HEK293T (cell line): Measurements from ENCODE around the gene KPNA1.

ENCODE experiments used
- ARNT ChIP-seq: fragments of 450-650 bp; IDR thresholded peaks from 2 replicates; pipeline ENCODE4 v1.6.1; 2017; ENCODE audit warnings: mild to moderate bottlenecking
- BHLHE40 ChIP-seq: fragments of 450-650 bp; IDR thresholded peaks from 2 replicates; pipeline ENCODE4 v1.6.1; 2016; ENCODE audit warnings: mild to moderate bottlenecking, moderate library complexity, borderline replicate concordance
- ELF4 ChIP-seq: fragments of 450-650 bp; IDR thresholded peaks from 2 replicates; pipeline ENCODE4 v1.6.1; 2017; ENCODE audit warnings: antibody characterized with exemption
- FOXA1 ChIP-seq: fragments of 450-650 bp; IDR thresholded peaks from 2 replicates; pipeline ENCODE4 v1.6.1; 2016; ENCODE audit warnings: mild to moderate bottlenecking
- FOXK2 ChIP-seq: fragments of 450-650 bp; IDR thresholded peaks from 2 replicates; pipeline ENCODE4 v1.6.1; 2016; ENCODE audit warnings: mild to moderate bottlenecking
- FOXM1 ChIP-seq: fragments of 450-650 bp; IDR thresholded peaks from 2 replicates; pipeline ENCODE4 v1.6.1; 2017; ENCODE audit warnings: mild to moderate bottlenecking, borderline replicate concordance
- HDGF ChIP-seq: fragments of 450-650 bp; IDR thresholded peaks from 2 replicates; pipeline ENCODE4 v1.6.1; 2017; ENCODE audit warnings: antibody characterized with exemption, borderline replicate concordance
- NFRKB ChIP-seq: fragments of 450-650 bp; IDR thresholded peaks from 2 replicates; pipeline ENCODE4 v1.6.1; 2016; ENCODE audit warnings: mild to moderate bottlenecking, moderate library complexity
- SP1 ChIP-seq: fragments of 450-650 bp; IDR thresholded peaks from 2 replicates; pipeline ENCODE4 v1.6.1; 2017
- SUZ12 ChIP-seq: fragments of 450-650 bp; IDR thresholded peaks from 2 replicates; pipeline ENCODE4 v1.6.1; 2016; ENCODE audit warnings: mild to moderate bottlenecking
- TARDBP ChIP-seq: fragments of 450-650 bp; IDR thresholded peaks from 2 replicates; pipeline ENCODE4 v1.6.1; 2016

DNA sequence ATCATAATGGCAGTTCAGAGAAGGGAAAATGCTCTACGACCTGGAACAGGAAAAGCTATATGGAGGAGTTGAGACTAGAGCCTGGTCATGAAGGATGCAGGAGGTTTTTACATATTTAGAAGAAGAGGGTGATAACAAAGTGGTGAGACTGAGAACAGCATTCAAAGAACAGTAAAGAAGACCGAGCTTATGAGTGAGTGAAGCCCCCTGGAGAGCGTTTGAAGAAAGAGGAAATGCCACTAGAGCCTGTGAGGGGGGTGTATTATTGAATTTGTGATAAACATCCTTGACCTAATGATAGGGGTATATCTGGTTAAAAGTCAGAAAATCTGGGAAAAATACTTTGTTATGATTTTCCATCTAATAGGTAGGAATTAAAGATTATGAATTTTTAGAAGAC lies 45.2 kb upstream of the KPNA1 start:
- TF ChIP-seq SP1 (no peak), HDGF (no peak), TARDBP (no peak), FOXA1 (no peak), ELF4 (no peak), BHLHE40 (no peak), ARNT (no peak), NFRKB (no peak), FOXM1 (no peak), FOXK2 (no peak), SUZ12 (no peak)
